Suprapubic skin (tissue), 3 donors: ENCODE results near the gene SLC29A3.

Experiments used
- EP300 ChIP-seq: sonication (generic); formaldehyde crosslinking; IDR thresholded peaks from one replicate; pipeline ENCODE4 v1.6.1; 2017; ENCODE audit warnings: antibody characterized with exemption
- POLR2A ChIP-seq, 2 donors: fragments of 450-650 bp; IDR thresholded peaks; one replicate each; pipeline ENCODE4 v1.6.1; 2017; ENCODE audit warnings: antibody characterized with exemption in 2 of 2, mild to moderate bottlenecking in 2 of 2, moderate library complexity in 2 of 2
- TF ChIP-seq, protein P1 (sequence below), 2 donors: fragments of 200-600 bp in 1 of 2; fragments of 450-650 bp in 1 of 2; sonication (generic) in 1 of 2; IDR thresholded peaks; one replicate each; pipeline ENCODE4 v1.5.1; 2016 to 2019; ENCODE audit warnings: antibody characterized with exemption in 2 of 2, mild to moderate bottlenecking in 1 of 2, moderate library complexity in 1 of 2

DNA sequence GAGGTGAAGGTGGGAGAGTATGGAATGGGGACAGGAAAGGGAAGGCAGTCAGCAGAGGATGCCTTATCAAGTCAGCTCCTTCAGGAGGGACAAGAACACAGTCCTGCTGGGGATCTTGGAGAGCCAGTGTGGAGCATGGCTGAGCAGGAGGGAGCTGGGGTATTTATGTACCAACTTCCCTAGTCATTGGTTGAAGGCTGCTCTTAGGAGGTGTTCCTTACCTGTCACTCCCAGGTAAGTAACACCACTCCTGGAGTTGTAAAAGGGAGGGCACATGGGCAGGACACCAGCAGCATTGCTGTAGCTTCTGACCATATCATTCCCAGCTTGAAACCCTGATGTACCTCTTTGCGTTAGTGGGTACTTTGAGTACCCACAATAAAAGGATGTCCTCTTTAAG is 29.8 kb downstream of the SLC29A3 start:
- TF ChIP-seq, protein P1, sequence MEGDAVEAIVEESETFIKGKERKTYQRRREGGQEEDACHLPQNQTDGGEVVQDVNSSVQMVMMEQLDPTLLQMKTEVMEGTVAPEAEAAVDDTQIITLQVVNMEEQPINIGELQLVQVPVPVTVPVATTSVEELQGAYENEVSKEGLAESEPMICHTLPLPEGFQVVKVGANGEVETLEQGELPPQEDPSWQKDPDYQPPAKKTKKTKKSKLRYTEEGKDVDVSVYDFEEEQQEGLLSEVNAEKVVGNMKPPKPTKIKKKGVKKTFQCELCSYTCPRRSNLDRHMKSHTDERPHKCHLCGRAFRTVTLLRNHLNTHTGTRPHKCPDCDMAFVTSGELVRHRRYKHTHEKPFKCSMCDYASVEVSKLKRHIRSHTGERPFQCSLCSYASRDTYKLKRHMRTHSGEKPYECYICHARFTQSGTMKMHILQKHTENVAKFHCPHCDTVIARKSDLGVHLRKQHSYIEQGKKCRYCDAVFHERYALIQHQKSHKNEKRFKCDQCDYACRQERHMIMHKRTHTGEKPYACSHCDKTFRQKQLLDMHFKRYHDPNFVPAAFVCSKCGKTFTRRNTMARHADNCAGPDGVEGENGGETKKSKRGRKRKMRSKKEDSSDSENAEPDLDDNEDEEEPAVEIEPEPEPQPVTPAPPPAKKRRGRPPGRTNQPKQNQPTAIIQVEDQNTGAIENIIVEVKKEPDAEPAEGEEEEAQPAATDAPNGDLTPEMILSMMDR (IDR thresholded peaks at IDR 0.05) = no peak
- TF ChIP-seq POLR2A (IDR thresholded peaks at IDR 0.05) (no peak), EP300 (no peak)
